ENCODE data around the gene PLIN1.

PLIN1 gene

GRCh38 chr15:89623165-89623564, 56.0 kb downstream of the PLIN1 start:
- DNase-seq = no peak

GRCh38 chr15:89621547-89621946, 57.6 kb downstream of the PLIN1 start:
- no peak for DNase-seq

GRCh38 chr15:89616228-89616627, 62.9 kb downstream of the PLIN1 start:
- no peak for DNase-seq

- no peak for DNase-seq
These were observed 64.0 kb downstream of the PLIN1 start for GRCh38 chr15:89615135-89615534.
